Osteoblast (primary cell): Measurements from ENCODE around the gene PLCB2. TPM values are rescaled to one million over a fixed set of nuclear protein-coding genes. Genes with fewer than 3 reads are reported as not detected.
A peak's percentile ranks its signal among the peaks of the same experiment; 100 is the strongest.

Experiments used
- DNase-seq: peaks from one replicate; pipeline ENCODE4 v3.0.0; 2011; ENCODE audit warnings: low spot score, mixed read lengths; ENCODE audit not compliant: insufficient read length; ENCODE audit errors: missing footprints
- H2AFZ ChIP-seq: 2 replicates; pipeline ENCODE4 v1.6.0; 2011; ENCODE audit warnings: mild to moderate bottlenecking, low read length
- H3K27ac ChIP-seq: 2 replicates; pipeline ENCODE4 v1.5.1; 2011; ENCODE audit warnings: mild to moderate bottlenecking, low read depth, low read length, moderate library complexity
- H3K27me3 ChIP-seq: 2 replicates; pipeline ENCODE4 v1.6.0; 2012; ENCODE audit warnings: mild to moderate bottlenecking, control low read depth, inconsistent platforms, low read length, moderate library complexity; ENCODE audit not compliant: insufficient read depth
- H3K36me3 ChIP-seq: 2 replicates; pipeline ENCODE4 v1.5.1; 2011; ENCODE audit warnings: mild to moderate bottlenecking, low read length, control low read depth, moderate library complexity; ENCODE audit not compliant: insufficient read depth
- H3K4me1 ChIP-seq: 2 replicates; pipeline ENCODE4 v1.5.1; 2011; ENCODE audit warnings: mild to moderate bottlenecking, low read length, control low read depth, moderate library complexity; ENCODE audit not compliant: insufficient read depth
- H3K4me2 ChIP-seq: 2 replicates; pipeline ENCODE4 v1.6.0; 2011; ENCODE audit warnings: mild to moderate bottlenecking, low read length; ENCODE audit not compliant: insufficient read depth
- H3K4me3 ChIP-seq: fragments of 200-600 bp; sonication (generic); 3 replicates; pipeline ENCODE4 v1.5.1; 2012; ENCODE audit warnings: mild to moderate bottlenecking, low read length, inconsistent platforms; ENCODE audit not compliant: insufficient read depth
- H3K79me2 ChIP-seq: 2 replicates; pipeline ENCODE4 v1.6.0; 2012; ENCODE audit warnings: mild to moderate bottlenecking, low read length, control low read depth, inconsistent platforms; ENCODE audit not compliant: insufficient read depth
- H3K9me3 ChIP-seq: 2 replicates; pipeline ENCODE4 v1.5.1; 2011; ENCODE audit warnings: low read depth, low read length, control low read depth
- H4K20me1 ChIP-seq: 2 replicates; pipeline ENCODE4 v1.6.0; 2012; ENCODE audit warnings: mild to moderate bottlenecking, low read length, control low read depth; ENCODE audit not compliant: insufficient read depth
- CTCF ChIP-seq: IDR thresholded peaks from 2 replicates; pipeline ENCODE4 v1.5.1; 2011; ENCODE audit warnings: mild to moderate bottlenecking, low read depth, low read length, moderate library complexity; ENCODE audit errors: extremely low read depth
- total RNA-seq: library from RNA; depleted of rRNA; stranded (reverse); fragments of >200 nt; gene quantifications from 2 replicates; pipeline ENCODE4 v1.2.3, GENCODE V29; 2012

PLCB2 gene
- total RNA-seq, 1 donor, result under 0.01 TPM

DNA sequence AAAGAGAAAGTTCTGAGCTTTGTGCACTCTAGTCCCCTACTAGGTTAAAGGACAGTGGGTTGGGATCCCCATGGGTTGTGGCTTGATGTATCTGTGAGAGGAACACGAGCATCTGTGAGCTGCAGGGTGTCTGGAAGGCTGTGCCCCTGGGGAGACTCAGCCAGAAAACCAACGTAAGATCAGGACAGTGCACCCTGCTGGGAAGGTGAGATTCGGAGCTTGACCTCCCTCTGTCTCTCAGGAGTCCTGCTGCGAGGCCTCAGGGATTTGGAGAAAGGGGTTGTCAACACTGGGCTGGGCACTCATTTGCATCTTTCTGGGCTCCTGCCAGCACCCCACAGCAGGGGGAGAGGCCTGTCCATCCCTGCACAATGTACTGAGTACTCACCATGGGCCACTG lies 40.1 kb downstream of the PLCB2 start:
- no peak overlapping the region for H3K4me3 ChIP-seq
- no peak overlapping the region for H3K4me2 ChIP-seq
- no peak overlapping the region for H2AFZ ChIP-seq
- H3K9me3 ChIP-seq, result no peaks in the 10 kb centered on the region
- H3K4me1 ChIP-seq, result peaks cover 16% of the 10 kb centered on the region
- no peaks in the 10 kb centered on the region for H3K36me3 ChIP-seq
- H4K20me1 ChIP-seq, result no peaks in the 10 kb centered on the region
- TF ChIP-seq CTCF, result no peak
- H3K79me2 ChIP-seq, result no peaks in the 10 kb centered on the region
- H3K27ac ChIP-seq, result no peak overlapping the region
- no peaks in the 10 kb centered on the region for H3K27me3 ChIP-seq
- DNase-seq, result no peak

GRCh38 chr15:40266828-40267304 lies 40.9 kb downstream of the PLCB2 start:
- peak overlapping the region; percentile 73 for H3K27ac ChIP-seq
- no peaks in the 10 kb centered on the region for H3K36me3 ChIP-seq
- no peak overlapping the region for H3K4me3 ChIP-seq
- no peaks in the 10 kb centered on the region for H4K20me1 ChIP-seq
- peaks cover 17% of the 10 kb centered on the region for H3K4me1 ChIP-seq
- H3K4me2 ChIP-seq, result no peak overlapping the region
- DNase-seq, result peak; percentile 100
- H3K27me3 ChIP-seq, result no peaks in the 10 kb centered on the region
- H3K9me3 ChIP-seq, result no peaks in the 10 kb centered on the region
- H3K79me2 ChIP-seq, result no peaks in the 10 kb centered on the region
- H2AFZ ChIP-seq, result peak overlapping the region; percentile 80
- no peak for TF ChIP-seq CTCF

GRCh38 chr15:40265875-40266274 lies 41.9 kb downstream of the PLCB2 start:
- peaks cover 17% of the 10 kb centered on the region for H3K4me1 ChIP-seq
- no peaks in the 10 kb centered on the region for H4K20me1 ChIP-seq
- H3K79me2 ChIP-seq, result no peaks in the 10 kb centered on the region
- no peaks in the 10 kb centered on the region for H3K27me3 ChIP-seq
- no peaks in the 10 kb centered on the region for H3K36me3 ChIP-seq
- no peak overlapping the region for H3K27ac ChIP-seq
- TF ChIP-seq CTCF, result no peak
- no peak for DNase-seq
- H2AFZ ChIP-seq, result no peak overlapping the region
- H3K4me3 ChIP-seq, result no peak overlapping the region
- no peaks in the 10 kb centered on the region for H3K9me3 ChIP-seq
- no peak overlapping the region for H3K4me2 ChIP-seq

- Histone ChIP-seq H2AFZ (no peak overlapping the region), H3K79me2 (no peaks in the 10 kb centered on the region), H3K36me3 (no peaks in the 10 kb centered on the region), H3K27ac (no peak overlapping the region), H3K9me3 (no peaks in the 10 kb centered on the region), H3K4me3 (no peak overlapping the region), H3K4me1 (peaks cover 17% of the 10 kb centered on the region), H3K4me2 (no peak overlapping the region), H3K27me3 (no peaks in the 10 kb centered on the region), H4K20me1 (no peaks in the 10 kb centered on the region)
- no peak for DNase-seq
- no peak for TF ChIP-seq CTCF
Observed at GRCh38 chr15:40265355-40265754, 42.4 kb downstream of the PLCB2 start.
